Stimulated activated CD4-positive, alpha-beta T cell treated with anti-CD3 and anti-CD28 coated beads, TNF-alpha, amount 100 ng/mL, for 1 hour (primary cell): ENCODE data around the gene ANKRD65.
"Not testable (repeated sequence)": the region's sequence is repeated elsewhere in the genome, so short reads cannot be mapped to it uniquely, and the experiment has no call there.

Experiments used
- DNase-seq, 3 donors: peaks; one replicate each; pipeline ENCODE4 v3.0.0-alpha.2; 2020; ENCODE audit warnings: low read depth in 3 of 3, low spot score in 1 of 3

ANKRD65 gene

GRCh38 chr1:1421147-1421906 lies at the start of gene ANKRD65:
TSS of gene ANKRD65 (minus strand) at chr1:1421276. CDS start at chr1:1421005, 271 bp downstream.
- DNase-seq = no peak

- DNase-seq = not testable (repeated sequence)
Measured at GRCh38 chr1:1468196-1468985, 47.3 kb upstream of the ANKRD65 start.

- DNase-seq = no peak
Measured at GRCh38 chr1:1463312-1463711, 42.2 kb upstream of the ANKRD65 start.

GRCh38 chr1:1462318-1462966 lies 41.4 kb upstream of the ANKRD65 start:
- no peak for DNase-seq

GRCh38 chr1:1461721-1462317 lies 40.7 kb upstream of the ANKRD65 start:
- no peak for DNase-seq

GRCh38 chr1:1460540-1461130 lies 39.6 kb upstream of the ANKRD65 start:
- no peak for DNase-seq

- not testable (repeated sequence) for DNase-seq
Measured at GRCh38 chr1:1459711-1460110, 38.6 kb upstream of the ANKRD65 start.

GRCh38 chr1:1459156-1459555 lies 38.1 kb upstream of the ANKRD65 start:
- not testable (repeated sequence) for DNase-seq

- not testable (repeated sequence) for DNase-seq
Measured at GRCh38 chr1:1456683-1457255, 35.7 kb upstream of the ANKRD65 start.

- DNase-seq = not testable (repeated sequence)
Measured at GRCh38 chr1:1455934-1456333, 34.9 kb upstream of the ANKRD65 start.

- DNase-seq = no peak
Measured at GRCh38 chr1:1455366-1455884, 34.3 kb upstream of the ANKRD65 start.

- not testable (repeated sequence) for DNase-seq
Measured at GRCh38 chr1:1454286-1455056, 33.4 kb upstream of the ANKRD65 start.

GRCh38 chr1:1452882-1453281 lies 31.8 kb upstream of the ANKRD65 start:
- DNase-seq = no peak

- DNase-seq = not testable (repeated sequence)
Measured at GRCh38 chr1:1452365-1452739, 31.3 kb upstream of the ANKRD65 start.

GRCh38 chr1:1451696-1452364 lies 30.8 kb upstream of the ANKRD65 start:
- DNase-seq = no peak

GRCh38 chr1:1450616-1451015 lies 29.5 kb upstream of the ANKRD65 start:
- DNase-seq = not testable (repeated sequence)

- no peak for DNase-seq
Measured at GRCh38 chr1:1449099-1449739, 28.1 kb upstream of the ANKRD65 start, which contains the start of gene ATAD3C. TSS of gene ATAD3C (plus strand) at chr1:1449689. CDS start at chr1:1450684, 995 bp downstream.

- not testable (repeated sequence) for DNase-seq
Measured at GRCh38 chr1:1446631-1447030, 25.6 kb upstream of the ANKRD65 start.
